HEK293T (cell line): ENCODE measurements around the gene DCTN5.

Experiments
- BHLHE40 ChIP-seq: fragments of 450-650 bp; IDR thresholded peaks from 2 replicates; pipeline ENCODE4 v1.6.1; 2016; ENCODE audit warnings: mild to moderate bottlenecking, moderate library complexity, borderline replicate concordance
- ELF4 ChIP-seq: fragments of 450-650 bp; IDR thresholded peaks from 2 replicates; pipeline ENCODE4 v1.6.1; 2017; ENCODE audit warnings: antibody characterized with exemption
- FOXA1 ChIP-seq: fragments of 450-650 bp; IDR thresholded peaks from 2 replicates; pipeline ENCODE4 v1.6.1; 2016; ENCODE audit warnings: mild to moderate bottlenecking
- FOXK2 ChIP-seq: fragments of 450-650 bp; IDR thresholded peaks from 2 replicates; pipeline ENCODE4 v1.6.1; 2016; ENCODE audit warnings: mild to moderate bottlenecking
- NFRKB ChIP-seq: fragments of 450-650 bp; IDR thresholded peaks from 2 replicates; pipeline ENCODE4 v1.6.1; 2016; ENCODE audit warnings: mild to moderate bottlenecking, moderate library complexity
- PKNOX1 ChIP-seq: fragments of 450-650 bp; IDR thresholded peaks from 2 replicates; pipeline ENCODE4 v1.6.1; 2016
- SP1 ChIP-seq: fragments of 450-650 bp; IDR thresholded peaks from 2 replicates; pipeline ENCODE4 v1.6.1; 2017
- SUZ12 ChIP-seq: fragments of 450-650 bp; IDR thresholded peaks from 2 replicates; pipeline ENCODE4 v1.6.1; 2016; ENCODE audit warnings: mild to moderate bottlenecking
- TARDBP ChIP-seq: fragments of 450-650 bp; IDR thresholded peaks from 2 replicates; pipeline ENCODE4 v1.6.1; 2016

DNA sequence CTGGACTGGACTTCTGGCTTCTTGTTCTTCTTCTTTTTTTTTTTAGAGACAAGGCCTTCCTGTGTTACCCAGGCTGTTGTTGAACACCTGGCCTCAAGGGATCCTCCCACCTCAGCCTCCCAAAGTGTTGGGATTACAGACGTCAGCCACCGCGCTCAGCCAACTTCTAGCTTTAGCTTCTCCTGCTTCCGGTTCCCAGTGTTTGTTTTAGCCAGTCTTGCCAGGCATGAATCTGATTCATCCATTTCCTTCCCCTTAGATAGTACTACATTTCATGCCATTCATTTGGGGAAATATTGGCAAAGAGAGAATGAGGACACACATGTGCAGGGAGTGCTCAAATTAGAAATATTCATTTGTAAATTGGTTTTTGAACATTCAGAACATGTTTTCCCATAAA is 33.1 kb upstream of the DCTN5 start:
- TF ChIP-seq SP1: no peak
- no peak for TF ChIP-seq FOXA1
- no peak for TF ChIP-seq ELF4
- no peak for TF ChIP-seq BHLHE40
- TF ChIP-seq PKNOX1: no peak
- TF ChIP-seq NFRKB: no peak
- TF ChIP-seq SUZ12: no peak
- TF ChIP-seq TARDBP: no peak
- no peak for TF ChIP-seq FOXK2
